Measurements from ENCODE around the gene PPFIBP1. TPM values are rescaled to one million over a fixed set of nuclear protein-coding genes. Genes with fewer than 3 reads are reported as not detected.

The PPFIBP1 gene
- total and polyA plus RNA-seq, 9 of the 15 experiments (the other 6 are each of a cell fraction or from before 2014, with no cell fraction given) = 0.46 to 3.5 (median 1.8) TPM

- TF ChIP-seq MIER1 (IDR thresholded peaks at IDR 0.05; ENCODE audit: low read depth) (no peak), POLR2AphosphoS2 (IDR thresholded peaks at IDR 0.05; ENCODE audit: low read length) (no peak), SMC3 (conservative IDR thresholded peaks at IDR 0.05; ENCODE audit: insufficient read depth, low read depth, low read length) (0 out of 2 replicates have a peak, but pooled peaks have one; percentile 30), ZNF197 (CRISPR knock-in tag; IDR thresholded peaks at IDR 0.05; ENCODE audit: low read depth) (0 out of 2 replicates have a peak, but pooled peaks have one; percentile 48), CBFB (CRISPR knock-in tag; IDR thresholded peaks at IDR 0.05) (no peak), SRSF1 (IDR thresholded peaks at IDR 0.05; ENCODE audit: low read depth, low read length) (no peak), SMAD1 (IDR thresholded peaks at IDR 0.05; ENCODE audit: low read depth, low read length, partially characterized antibody) (no peak), HMG20A (CRISPR knock-in tag; conservative IDR thresholded peaks at IDR 0.05) (no peak), ZNF324 (CRISPR knock-in tag; IDR thresholded peaks at IDR 0.05) (no peak), YBX1 (IDR thresholded peaks at IDR 0.05) (no peak), ZNF79 (CRISPR knock-in tag; IDR thresholded peaks at IDR 0.05; ENCODE audit: low read depth) (no peak), MAFK (IDR thresholded peaks at IDR 0.05; ENCODE audit: low read length) (no peak), FOS (IDR thresholded peaks at IDR 0.05; ENCODE audit: extremely low read depth, insufficient read length) (no peak), NCOA6 (IDR thresholded peaks at IDR 0.05) (no peak), XRCC5 (IDR thresholded peaks at IDR 0.05; ENCODE audit: low read depth, low read length) (no peak), LARP7 (IDR thresholded peaks at IDR 0.05) (no peak), ZNF253 (CRISPR knock-in tag; conservative IDR thresholded peaks at IDR 0.05) (no peak), IFI16 (CRISPR knock-in tag; IDR thresholded peaks at IDR 0.05) (no peak), ZBTB49 (CRISPR knock-in tag; IDR thresholded peaks at IDR 0.05; ENCODE audit: borderline replicate concordance) (no peak), BCL6 (CRISPR knock-in tag; IDR thresholded peaks at IDR 0.05) (no peak), SMARCC2 (IDR thresholded peaks at IDR 0.05; ENCODE audit: low read depth) (no peak), HOMEZ (CRISPR knock-in tag; IDR thresholded peaks at IDR 0.05) (no peak), ZSCAN29 (IDR thresholded peaks at IDR 0.05) (no peak)
These were observed 179.9 kb downstream of the PPFIBP1 start (continued) for GRCh38 chr12:27703720-27704452.

Measured in K562 (cell line).